ENCODE data around the gene TNFAIP8. TPM values are rescaled to one million over a fixed set of nuclear protein-coding genes. Genes with fewer than 3 reads are reported as not detected.
A peak's percentile ranks its signal among the peaks of the same experiment; 100 is the strongest.
"Not testable (repeated sequence)": the region's sequence is repeated elsewhere in the genome, so short reads cannot be mapped to it uniquely, and the experiment has no call there.

TNFAIP8 gene
- total and polyA plus RNA-seq, 9 donors: 1.4 to 14.6 (median 5.0) TPM

DNA sequence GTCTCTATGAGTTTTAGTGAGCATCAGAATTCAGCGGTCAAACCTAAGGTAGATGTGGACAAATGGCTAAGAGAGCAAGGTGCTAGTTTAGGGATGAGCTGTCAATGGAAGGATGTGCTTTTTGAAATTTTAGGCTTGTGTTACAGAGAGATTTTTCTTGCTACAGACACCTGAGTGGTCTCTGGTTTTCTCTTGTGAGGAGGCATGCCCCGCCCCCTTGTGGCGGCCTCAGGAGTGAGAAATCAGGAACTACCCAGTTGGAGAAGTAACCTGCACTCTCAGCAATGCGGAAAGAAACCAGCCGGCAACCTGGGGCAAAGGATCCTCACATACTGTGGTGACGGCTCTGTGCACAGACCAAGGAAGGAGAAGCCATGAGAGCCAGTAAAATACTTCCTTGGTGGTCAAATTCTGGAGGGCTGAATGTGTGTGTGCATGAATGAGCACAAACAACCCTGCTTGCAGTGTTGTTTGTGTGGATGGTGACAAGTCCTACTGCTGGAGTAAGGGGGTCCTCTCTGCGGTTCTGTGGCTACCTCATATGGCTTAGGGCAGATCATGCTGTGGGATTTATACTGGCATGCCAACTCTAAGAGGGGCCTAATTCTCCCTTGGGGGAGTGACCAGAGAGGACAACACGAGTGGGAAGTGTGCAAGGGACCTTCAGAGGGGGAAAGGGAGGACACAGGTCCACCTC, 79.8 kb downstream of the TNFAIP8 start:
- intact Hi-C loops (cut with DNase I): no loop called here
- Histone ChIP-seq H3K27ac (no peak overlapping the region), H3K9me3 (peaks cover 0 to 3% of the 10 kb centered on the region in 2 donors), H3K4me1 (ENCODE audit: insufficient read depth) (no peaks in the 10 kb centered on the region), H3K27me3 (no peaks in the 10 kb centered on the region), H3K4me3 (no peak overlapping the region), H3K36me3 (no peaks in the 10 kb centered on the region)
- WGBS, 3 donors: 56 to 65% (median 61%) methylated on average over 8 of the region's 8 CpGs
- DNase-seq: peak in 1 of 5 donors; percentile 19
- TF ChIP-seq EP300 (IDR thresholded peaks at IDR 0.05) (no peak), POLR2A (IDR thresholded peaks at IDR 0.05) (no peak)
- TF ChIP-seq, protein P1, sequence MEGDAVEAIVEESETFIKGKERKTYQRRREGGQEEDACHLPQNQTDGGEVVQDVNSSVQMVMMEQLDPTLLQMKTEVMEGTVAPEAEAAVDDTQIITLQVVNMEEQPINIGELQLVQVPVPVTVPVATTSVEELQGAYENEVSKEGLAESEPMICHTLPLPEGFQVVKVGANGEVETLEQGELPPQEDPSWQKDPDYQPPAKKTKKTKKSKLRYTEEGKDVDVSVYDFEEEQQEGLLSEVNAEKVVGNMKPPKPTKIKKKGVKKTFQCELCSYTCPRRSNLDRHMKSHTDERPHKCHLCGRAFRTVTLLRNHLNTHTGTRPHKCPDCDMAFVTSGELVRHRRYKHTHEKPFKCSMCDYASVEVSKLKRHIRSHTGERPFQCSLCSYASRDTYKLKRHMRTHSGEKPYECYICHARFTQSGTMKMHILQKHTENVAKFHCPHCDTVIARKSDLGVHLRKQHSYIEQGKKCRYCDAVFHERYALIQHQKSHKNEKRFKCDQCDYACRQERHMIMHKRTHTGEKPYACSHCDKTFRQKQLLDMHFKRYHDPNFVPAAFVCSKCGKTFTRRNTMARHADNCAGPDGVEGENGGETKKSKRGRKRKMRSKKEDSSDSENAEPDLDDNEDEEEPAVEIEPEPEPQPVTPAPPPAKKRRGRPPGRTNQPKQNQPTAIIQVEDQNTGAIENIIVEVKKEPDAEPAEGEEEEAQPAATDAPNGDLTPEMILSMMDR (IDR thresholded peaks at IDR 0.05): no peak

DNA sequence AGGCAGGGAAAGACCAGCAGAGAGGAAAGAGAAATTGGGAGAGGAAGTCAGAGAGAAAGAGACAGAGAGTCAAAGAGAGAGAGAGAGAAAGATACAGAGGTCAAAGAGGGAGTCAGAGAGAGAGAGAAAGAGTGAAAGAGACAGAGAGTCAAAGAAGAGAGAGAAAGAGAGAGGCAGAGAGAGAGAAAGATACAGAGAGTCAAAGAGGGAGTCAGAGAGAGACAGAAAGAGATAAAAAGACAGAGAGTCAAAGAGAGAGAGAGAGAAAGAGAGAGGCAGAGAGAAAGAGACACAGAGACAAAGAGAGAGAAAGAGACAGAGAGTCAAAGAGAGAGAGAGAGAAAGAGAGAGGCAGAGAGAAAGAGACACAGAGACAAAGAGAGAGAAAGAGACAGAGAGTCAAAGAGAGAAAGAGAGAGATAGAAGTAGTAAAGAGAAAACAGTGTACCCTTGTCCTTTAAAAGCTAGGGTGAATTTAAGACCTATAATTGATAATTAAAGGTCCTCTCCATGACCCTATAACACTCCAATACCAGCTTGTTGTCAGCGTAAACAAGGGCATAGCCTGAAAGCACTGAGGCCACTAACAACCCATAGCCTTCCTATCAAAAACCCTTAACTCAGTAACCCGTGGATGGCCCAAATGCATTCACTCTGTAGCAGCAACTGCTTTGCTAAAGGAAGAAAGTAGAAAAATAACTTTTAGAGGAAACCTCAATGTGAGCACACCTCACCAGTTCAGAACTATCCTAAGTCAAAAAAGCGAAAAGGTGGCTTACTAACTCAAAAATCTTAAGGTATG, 82.2 kb downstream of the TNFAIP8 start:
- intact Hi-C loops (cut with DNase I); H3K36me3 ChIP-seq; H3K4me1 ChIP-seq (ENCODE audit: insufficient read depth); H3K4me3 ChIP-seq; H3K27me3 ChIP-seq; H3K27ac ChIP-seq; H3K9me3 ChIP-seq; DNase-seq: not testable (repeated sequence)
- WGBS, 3 donors: 58 to 60% (median 59%) methylated on average over 3 of the region's 3 CpGs

DNA sequence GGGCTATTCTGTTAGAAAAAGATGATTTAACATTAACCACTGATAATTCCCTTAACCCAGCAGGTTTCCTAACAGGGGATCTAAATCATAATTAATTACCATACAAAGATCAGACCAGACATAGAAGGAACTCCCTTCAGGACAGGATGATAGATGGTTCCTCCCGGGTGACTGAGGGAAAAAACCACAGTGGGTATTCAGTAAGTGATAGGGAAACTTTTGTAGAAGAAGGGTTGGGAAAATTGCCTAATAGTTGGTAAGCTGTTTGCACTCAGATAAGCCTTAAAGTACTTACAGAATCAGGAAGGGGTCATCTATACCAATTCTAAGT, 82.7 kb downstream of the TNFAIP8 start:
- H3K9me3 ChIP-seq; DNase-seq; H3K27ac ChIP-seq; H3K36me3 ChIP-seq; H3K4me1 ChIP-seq (ENCODE audit: insufficient read depth); H3K27me3 ChIP-seq; intact Hi-C loops (cut with DNase I); H3K4me3 ChIP-seq: not testable (repeated sequence)
- WGBS, 3 donors: 13 to 17% (median 15%) methylated on average over 1 of the region's 1 CpG

DNA sequence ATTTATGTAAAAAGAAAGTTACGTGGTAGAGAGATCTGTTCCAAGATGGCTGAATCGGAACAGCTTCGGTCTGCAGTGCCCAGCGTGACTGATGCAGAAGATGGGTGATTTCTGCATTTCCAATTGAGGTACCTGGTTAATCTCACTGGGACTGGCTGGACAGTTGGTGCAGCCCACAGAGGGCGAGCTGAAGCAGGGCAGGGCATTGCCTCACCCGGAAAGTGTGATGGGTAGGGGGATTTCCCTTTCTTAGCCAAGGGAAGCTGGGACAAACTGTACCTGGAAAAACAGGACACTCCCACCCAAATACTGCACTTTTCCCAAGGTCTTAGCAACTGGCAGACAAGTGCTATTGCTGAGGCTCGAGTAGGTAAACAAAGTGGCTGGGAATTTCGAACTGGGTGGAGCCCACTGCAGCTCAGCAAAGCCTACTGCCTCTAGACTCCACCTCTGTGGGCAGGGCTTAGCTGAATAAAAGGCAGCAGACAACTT, 83.4 kb downstream of the TNFAIP8 start:
- H3K4me3 ChIP-seq: no peak overlapping the region

DNA sequence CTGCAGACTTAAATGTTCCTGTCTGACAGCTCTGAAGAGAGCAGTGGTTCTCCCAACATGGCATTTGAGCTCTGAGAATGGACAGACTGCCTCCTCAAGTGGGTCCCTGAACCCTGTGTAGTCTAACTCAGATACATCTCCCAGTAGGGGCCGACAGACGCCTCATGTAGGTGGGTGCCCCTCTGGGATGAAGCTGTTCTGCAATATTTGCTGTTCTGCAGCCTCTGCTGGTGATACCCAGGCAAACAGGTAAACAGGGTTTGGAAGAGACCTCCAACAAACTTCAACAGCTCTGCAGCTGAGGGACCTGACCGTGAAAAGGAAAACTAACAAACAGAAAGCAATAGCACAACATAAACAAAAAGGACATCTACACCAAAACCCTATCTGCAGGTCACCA, 83.8 kb downstream of the TNFAIP8 start:
- H3K27me3 ChIP-seq; H3K4me1 ChIP-seq (ENCODE audit: insufficient read depth); H3K4me3 ChIP-seq; DNase-seq; intact Hi-C loops (cut with DNase I); H3K36me3 ChIP-seq; H3K9me3 ChIP-seq; H3K27ac ChIP-seq: not testable (repeated sequence)
- WGBS, 3 donors: 69 to 85% (median 71%) methylated on average over 3 of the region's 3 CpGs

More for the DNA sequence above, 83.4 kb downstream of the TNFAIP8 start:
- Histone ChIP-seq H3K4me1 (ENCODE audit: insufficient read depth) (no peaks in the 10 kb centered on the region), H3K27ac (no peak overlapping the region), H3K27me3 (no peaks in the 10 kb centered on the region), H3K9me3 (peaks cover 0 to 3% of the 10 kb centered on the region in 2 donors), H3K36me3 (no peaks in the 10 kb centered on the region)
- intact Hi-C loops (cut with DNase I): no loop called here
- 49 to 57% (median 53%) methylated on average over 8 of the region's 8 CpGs for WGBS, 3 donors
- no peak for DNase-seq
- no peak for TF ChIP-seq POLR2A (IDR thresholded peaks at IDR 0.05)
- TF ChIP-seq EP300 (IDR thresholded peaks at IDR 0.05): no peak
- TF ChIP-seq, protein P1 (IDR thresholded peaks at IDR 0.05): no peak

DNA sequence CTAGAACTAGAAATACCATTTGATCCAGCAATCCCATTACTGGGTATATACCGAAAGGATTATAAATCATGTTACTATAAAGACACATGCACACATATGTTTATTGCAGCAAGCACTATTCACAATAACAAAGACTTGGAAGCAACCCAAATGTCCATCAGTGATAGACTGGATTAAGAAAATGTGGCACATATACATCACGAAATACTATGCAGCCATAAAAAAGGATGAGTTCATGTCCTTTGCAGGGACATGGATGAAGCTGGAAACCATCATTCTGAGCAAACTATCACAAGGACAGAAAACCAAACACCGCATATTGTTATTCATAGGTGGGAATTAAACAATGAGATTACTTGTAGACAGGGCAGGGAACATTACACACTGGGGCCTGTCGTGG, 88.8 kb downstream of the TNFAIP8 start:
- H3K36me3 ChIP-seq; H3K4me1 ChIP-seq (ENCODE audit: insufficient read depth); H3K9me3 ChIP-seq; intact Hi-C loops (cut with DNase I); H3K27me3 ChIP-seq; DNase-seq; H3K4me3 ChIP-seq; H3K27ac ChIP-seq: not testable (repeated sequence)
- WGBS, 3 donors: 87 to 92% (median 90%) methylated on average over 4 of the region's 4 CpGs

Measured in ovary (tissue), 9 donors.